ENCODE measurements around the gene ARHGEF6.

- no peak for TF ChIP-seq CTCF (IDR thresholded peaks at IDR 0.05)
- TF ChIP-seq POLR2A (IDR thresholded peaks at IDR 0.05) = no peak
These were observed 129.9 kb downstream of the ARHGEF6 start for GRCh38 chrX:136650811-136651210.

Data from adrenal gland (tissue), 5 donors.